HG03060 (cell line): Measurements from ENCODE around the gene MBNL3.

Experiments used
- ATAC-seq: cut with Tn5 transposase; IDR thresholded peaks from one replicate; pipeline ENCODE4 v1.9.1; 2021; ENCODE audit warnings: low read depth, moderate number of reproducible peaks; ENCODE audit not compliant: unreplicated experiment

Gene MBNL3

GRCh38 chrX:132488819-132489577 is at the start of gene MBNL3:
Gene MBNL3, minus strand, starts transcription at chrX:132489038. Its CDS starts 49,427 bp downstream, at chrX:132439611.
- peak; percentile 21 for ATAC-seq

DNA sequence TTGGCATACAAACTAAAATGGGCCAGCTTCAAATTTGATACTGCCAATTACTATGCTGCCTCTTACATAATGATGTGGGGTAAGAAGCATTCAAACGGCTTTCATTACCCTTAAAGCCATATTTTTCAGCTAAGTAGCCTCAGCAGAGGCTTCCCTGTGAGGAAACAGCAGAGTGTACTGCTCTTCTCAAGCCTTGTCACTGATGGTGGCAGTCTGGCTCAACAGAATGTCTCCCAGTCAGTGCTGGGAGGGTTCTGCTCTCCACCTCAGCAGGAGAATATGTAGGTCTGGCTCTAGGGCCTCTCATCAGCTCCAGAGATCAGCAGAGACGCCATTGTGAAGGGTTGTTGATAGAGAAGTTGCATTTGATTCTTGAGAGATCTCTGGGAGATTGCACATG is 44.6 kb upstream of the MBNL3 start:
- no peak for ATAC-seq

DNA sequence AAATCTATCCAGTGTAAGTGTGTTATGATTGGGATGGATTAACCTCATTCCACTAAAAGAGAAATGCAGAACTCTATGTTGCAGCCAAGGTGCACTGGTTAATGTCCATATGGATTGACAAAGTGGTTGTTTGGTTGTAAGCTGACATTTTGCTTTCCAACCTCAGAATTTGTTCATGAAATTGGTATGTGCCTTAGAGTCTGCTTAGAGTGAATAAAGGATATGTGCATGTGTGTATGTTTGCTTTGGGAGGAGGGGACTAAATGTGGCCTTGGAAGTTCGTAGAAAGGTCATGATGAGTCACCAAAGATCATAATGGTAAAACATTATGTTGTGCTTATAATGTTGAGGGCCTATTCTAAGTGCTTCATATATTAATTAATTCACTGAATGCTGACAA is 44.1 kb upstream of the MBNL3 start:
- ATAC-seq: no peak

- ATAC-seq: no peak
These were observed 43.3 kb upstream of the MBNL3 start for GRCh38 chrX:132532097-132532496.

GRCh38 chrX:132520792-132521191 is 32.0 kb upstream of the MBNL3 start:
- no peak for ATAC-seq

- no peak for ATAC-seq
These were observed 31.4 kb upstream of the MBNL3 start for GRCh38 chrX:132520213-132520612.

- no peak for ATAC-seq
These were observed 29.6 kb upstream of the MBNL3 start for GRCh38 chrX:132518401-132518800.

GRCh38 chrX:132508834-132509233 is 20.0 kb upstream of the MBNL3 start:
- no peak for ATAC-seq

GRCh38 chrX:132505116-132505515 is 16.3 kb upstream of the MBNL3 start:
- ATAC-seq: no peak

DNA sequence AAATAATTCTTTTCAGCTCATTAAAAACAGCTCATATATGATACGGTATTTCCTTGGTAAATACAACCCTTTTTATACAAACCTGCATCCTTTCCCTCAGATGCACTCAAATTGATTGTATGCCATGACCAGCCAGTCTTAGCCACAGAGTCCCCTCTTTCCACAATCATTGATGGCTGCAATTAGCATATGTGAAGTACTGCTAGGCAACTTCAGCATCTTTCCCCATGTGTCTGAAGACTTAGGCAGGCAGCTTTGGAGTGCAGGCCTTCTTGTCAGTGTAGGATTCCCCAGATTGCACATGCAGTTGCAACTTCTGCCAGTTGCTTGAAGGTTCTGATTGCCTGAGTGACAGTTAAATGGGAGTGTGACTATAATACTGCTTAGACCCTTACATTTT is 15.6 kb upstream of the MBNL3 start:
- ATAC-seq: no peak

GRCh38 chrX:132501606-132502005 is 12.8 kb upstream of the MBNL3 start:
- ATAC-seq: no peak

DNA sequence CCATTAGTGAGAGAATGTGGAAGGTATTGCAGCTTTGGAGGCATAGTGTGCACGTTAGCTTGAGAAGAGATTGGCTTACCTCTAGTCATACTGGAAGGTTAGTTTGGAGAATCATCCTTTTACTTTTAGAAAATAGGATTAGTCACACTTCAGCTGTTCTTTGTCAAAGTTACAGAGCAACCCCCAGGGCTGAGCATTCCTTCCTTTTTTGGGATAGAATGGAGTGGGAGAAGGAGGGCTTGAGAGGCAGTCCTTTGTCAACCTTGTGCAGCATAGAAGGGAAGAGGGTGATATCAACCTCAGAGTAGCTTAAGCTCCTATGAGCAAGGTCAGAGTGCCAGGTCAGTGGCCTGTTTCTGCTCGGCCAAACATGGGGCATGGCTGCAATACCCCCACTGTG is 8.6 kb upstream of the MBNL3 start:
- no peak for ATAC-seq

GRCh38 chrX:132493095-132493494 is 4.3 kb upstream of the MBNL3 start:
- ATAC-seq: no peak

DNA sequence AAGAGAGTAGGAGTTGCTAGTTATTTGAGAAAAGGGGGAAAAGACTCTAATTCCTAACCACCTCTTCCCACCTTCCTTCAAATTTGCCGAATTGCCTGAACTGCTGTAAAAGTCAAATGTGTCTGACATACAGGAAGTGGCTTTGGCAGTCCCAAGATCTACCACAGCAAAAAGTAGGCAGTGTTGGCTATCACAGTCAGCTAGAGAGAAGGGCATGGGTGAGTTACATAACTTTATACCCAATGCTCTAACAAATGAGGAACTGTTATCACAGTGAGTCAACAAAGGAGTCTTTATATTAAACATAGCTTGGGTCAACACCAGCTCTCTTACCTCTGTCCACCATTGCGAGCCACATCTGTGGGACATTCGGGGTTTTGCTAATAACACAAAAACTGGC is 2.4 kb upstream of the MBNL3 start:
- ATAC-seq: peak; percentile 60

DNA sequence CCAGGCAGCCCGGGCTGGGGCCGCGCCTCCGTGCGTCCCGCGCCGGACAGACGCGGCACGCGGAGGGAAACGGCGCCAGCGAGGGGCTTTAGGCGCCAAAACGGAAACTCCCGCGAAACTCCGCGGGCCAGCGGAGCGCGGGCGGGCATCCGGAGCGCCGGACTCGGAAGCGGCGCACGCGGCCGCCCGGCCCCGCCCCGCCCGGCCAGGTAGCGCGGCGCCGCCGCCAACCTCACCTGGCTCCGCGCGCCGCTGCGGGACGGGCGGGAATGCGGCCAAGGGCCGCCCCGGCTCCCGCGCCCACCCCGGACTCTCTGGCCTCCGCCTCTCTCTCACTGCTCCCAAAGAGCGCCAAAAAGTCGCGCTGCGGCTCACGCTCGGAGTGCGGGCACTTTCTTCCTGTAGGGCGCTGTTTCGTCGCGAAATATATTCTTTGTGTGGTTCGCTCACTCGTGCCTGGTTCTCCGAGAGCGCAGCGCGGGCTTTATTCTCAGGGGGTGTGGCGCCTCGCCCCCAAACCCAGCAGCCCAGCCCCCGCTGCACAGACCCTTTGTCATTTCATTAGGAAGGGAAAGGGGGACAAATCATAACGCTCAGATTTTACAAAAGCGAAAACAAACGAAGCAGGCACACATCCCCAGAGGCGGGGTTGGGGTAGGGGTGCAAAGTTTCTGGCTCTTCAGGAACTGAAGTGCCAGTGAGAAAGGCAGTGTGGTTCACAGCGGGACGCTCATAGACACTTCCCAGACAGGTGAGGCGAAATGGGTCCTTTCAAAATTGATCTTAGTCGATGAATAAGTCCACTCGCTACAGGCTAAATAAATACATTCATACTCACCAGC is 961 bp upstream of the MBNL3 start:
- ATAC-seq: no peak

DNA sequence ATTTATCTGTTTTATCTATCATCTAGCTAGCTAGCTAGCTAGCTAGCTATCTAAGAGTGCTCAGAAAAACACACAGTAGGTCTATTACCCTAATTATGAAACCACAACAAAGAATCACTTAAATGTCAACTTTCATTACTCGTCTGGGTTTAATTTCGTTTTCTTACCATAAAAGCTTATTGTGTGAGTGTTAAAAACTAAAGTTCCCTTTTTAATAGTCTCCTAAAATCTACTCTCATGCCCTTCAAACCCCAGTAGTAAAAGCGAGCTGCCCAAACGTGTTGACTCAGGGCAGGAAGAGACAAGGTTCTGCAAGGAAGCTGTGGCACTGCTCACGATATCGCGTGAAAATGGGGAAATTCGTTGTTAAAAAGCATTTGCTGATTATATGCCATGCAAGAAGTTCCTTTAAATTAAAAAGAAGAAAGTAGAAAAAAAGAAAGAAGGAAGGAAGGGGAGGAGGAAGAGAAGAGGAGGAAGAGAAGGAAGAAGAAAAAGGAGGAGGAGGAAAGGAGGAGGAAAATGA is 595 bp downstream of the MBNL3 start:
- no peak for ATAC-seq

- ATAC-seq: no peak
These were observed 2.1 kb downstream of the MBNL3 start for GRCh38 chrX:132486599-132487178.

DNA sequence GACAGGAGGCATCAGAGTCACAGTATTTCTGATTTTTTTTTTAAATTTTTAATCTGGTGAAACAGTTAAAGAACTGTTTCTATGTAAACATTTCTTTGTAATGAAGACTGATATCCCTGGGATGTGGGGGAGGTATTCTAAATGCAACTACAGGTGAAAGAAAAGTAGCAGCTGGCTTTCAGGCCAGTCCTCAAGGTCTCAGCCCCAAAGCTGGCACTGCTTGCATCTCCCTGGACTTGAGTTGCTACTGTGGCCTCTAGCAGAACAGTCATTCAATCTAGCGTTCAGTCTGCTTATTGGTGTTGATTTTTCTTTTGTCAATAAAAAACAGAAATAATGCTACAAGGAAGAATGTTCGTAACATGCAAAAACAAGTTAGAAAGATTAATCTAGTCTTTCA is 4.9 kb downstream of the MBNL3 start:
- ATAC-seq: no peak

GRCh38 chrX:132483488-132483887 is 5.3 kb downstream of the MBNL3 start:
- ATAC-seq: no peak

DNA sequence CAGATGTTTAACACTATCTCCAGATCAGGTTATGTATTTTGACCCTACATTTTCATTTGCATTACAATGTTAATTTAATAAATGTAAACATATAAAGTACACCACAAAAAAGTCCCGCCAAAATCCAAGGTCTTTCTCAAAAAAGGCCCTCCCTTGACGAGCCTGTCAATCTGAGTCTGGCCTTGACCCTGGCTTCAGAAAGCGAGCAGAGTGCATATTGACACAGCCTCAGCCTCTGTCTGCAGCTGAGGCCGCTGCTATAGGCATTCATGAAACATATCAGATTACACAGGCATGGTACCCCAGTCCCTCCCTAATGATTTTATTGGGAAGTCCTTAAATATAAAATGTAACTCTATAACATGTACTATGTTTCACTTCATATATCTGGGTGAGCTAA is 6.2 kb downstream of the MBNL3 start:
- no peak for ATAC-seq

DNA sequence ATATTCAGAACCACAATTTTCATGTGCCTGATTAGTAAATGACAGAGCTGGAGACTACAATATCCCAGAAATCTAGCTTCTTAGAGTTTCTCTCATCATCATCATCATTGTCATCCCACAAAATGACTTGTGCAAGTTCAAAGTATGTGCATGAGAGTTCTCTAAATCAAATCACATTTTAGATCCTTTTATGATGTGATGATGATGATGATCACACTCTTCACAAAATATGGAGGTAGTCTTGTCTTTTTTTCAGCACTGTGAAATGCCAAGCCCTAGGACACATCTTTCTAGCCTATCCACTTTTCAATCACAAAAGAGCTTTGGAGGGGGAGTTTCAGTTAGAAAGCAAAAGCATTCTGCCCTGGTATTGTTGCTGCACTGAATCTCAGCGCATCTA is 7.4 kb downstream of the MBNL3 start:
- ATAC-seq: no peak
